ENCODE measurements around the gene HTR1D.
A peak's percentile ranks its signal among the peaks of the same experiment; 100 is the strongest.
"Not testable (repeated sequence)": the region's sequence is repeated elsewhere in the genome, so short reads cannot be mapped to it uniquely, and the experiment has no call there.

Gene HTR1D

GRCh38 chr1:23217421-23218115, at the start of gene HTR1D:
TSS of gene HTR1D (minus strand) at chr1:23217502. CDS start at chr1:23194219, 23,283 bp downstream.
- no peak within 1 kb of the TSS for H3K27ac ChIP-seq
- TF ChIP-seq CTCF (IDR thresholded peaks at IDR 0.05; ENCODE audit: low read depth, low read length, missing control alignments) = no peak
- H3K4me3 ChIP-seq (ENCODE audit: low read depth, low read length) = peak within 1 kb of the TSS; percentile 34
- no peaks in the 10 kb centered on the region for H3K36me3 ChIP-seq (replicated peaks)
- DNase-seq = no peak
- in situ Hi-C loops (cut with HindIII; ENCODE audit: low pct_ligation_motif_present, low sequenced_read_pairs) = no loop called here
- H3K27me3 ChIP-seq (replicated peaks) = peaks cover 9% of the 10 kb centered on the region

- no peak for DNase-seq
- no peak for TF ChIP-seq CTCF (IDR thresholded peaks at IDR 0.05; ENCODE audit: low read depth, low read length, missing control alignments)
- no peak overlapping the region for H3K4me3 ChIP-seq (ENCODE audit: low read depth, low read length)
- no peaks in the 10 kb centered on the region for H3K27me3 ChIP-seq (replicated peaks)
- no peak overlapping the region for H3K27ac ChIP-seq
- in situ Hi-C loops (cut with HindIII; ENCODE audit: low pct_ligation_motif_present, low sequenced_read_pairs) = no loop called here
- no peaks in the 10 kb centered on the region for H3K36me3 ChIP-seq (replicated peaks)
These were observed 46.1 kb upstream of the HTR1D start for GRCh38 chr1:23263380-23263887.

- in situ Hi-C loops (cut with HindIII; ENCODE audit: low pct_ligation_motif_present, low sequenced_read_pairs); H3K36me3 ChIP-seq (replicated peaks); DNase-seq; H3K27me3 ChIP-seq (replicated peaks); H3K4me3 ChIP-seq (ENCODE audit: low read depth, low read length); H3K27ac ChIP-seq: not testable (repeated sequence)
These were observed 40.8 kb upstream of the HTR1D start for GRCh38 chr1:23258082-23258481.

GRCh38 chr1:23257371-23257770, 40.1 kb upstream of the HTR1D start:
- H3K4me3 ChIP-seq (ENCODE audit: low read depth, low read length); H3K27me3 ChIP-seq (replicated peaks); in situ Hi-C loops (cut with HindIII; ENCODE audit: low pct_ligation_motif_present, low sequenced_read_pairs); H3K27ac ChIP-seq; DNase-seq; H3K36me3 ChIP-seq (replicated peaks): not testable (repeated sequence)

GRCh38 chr1:23254584-23254983, 37.3 kb upstream of the HTR1D start:
- no peaks in the 10 kb centered on the region for H3K27me3 ChIP-seq (replicated peaks)
- DNase-seq = no peak
- no peak overlapping the region for H3K27ac ChIP-seq
- in situ Hi-C loops (cut with HindIII; ENCODE audit: low pct_ligation_motif_present, low sequenced_read_pairs) = no loop called here
- H3K4me3 ChIP-seq (ENCODE audit: low read depth, low read length) = no peak overlapping the region
- no peak for TF ChIP-seq CTCF (IDR thresholded peaks at IDR 0.05; ENCODE audit: low read depth, low read length, missing control alignments)
- H3K36me3 ChIP-seq (replicated peaks) = no peaks in the 10 kb centered on the region

- no peak for TF ChIP-seq CTCF (IDR thresholded peaks at IDR 0.05; ENCODE audit: low read depth, low read length, missing control alignments)
- in situ Hi-C loops (cut with HindIII; ENCODE audit: low pct_ligation_motif_present, low sequenced_read_pairs) = no loop called here
- H3K27me3 ChIP-seq (replicated peaks) = no peaks in the 10 kb centered on the region
These were observed 34.5 kb upstream of the HTR1D start for GRCh38 chr1:23251812-23252211.

More at GRCh38 chr1:23251812-23252211, 34.5 kb upstream of the HTR1D start:
- Histone ChIP-seq H3K27ac (no peak overlapping the region), H3K4me3 (ENCODE audit: low read depth, low read length) (no peak overlapping the region), H3K36me3 (replicated peaks) (no peaks in the 10 kb centered on the region)
- no peak for DNase-seq
